GM19438 (cell line): Measurements from ENCODE around the gene DPEP3.
"Not testable (repeated sequence)": the region's sequence is repeated elsewhere in the genome, so short reads cannot be mapped to it uniquely, and the experiment has no call there.

ENCODE experiments used
- ATAC-seq: cut with Tn5 transposase; IDR thresholded peaks from one replicate; pipeline ENCODE4 v1.9.1; 2021; ENCODE audit warnings: low read depth; ENCODE audit not compliant: unreplicated experiment

Gene DPEP3, protein sequence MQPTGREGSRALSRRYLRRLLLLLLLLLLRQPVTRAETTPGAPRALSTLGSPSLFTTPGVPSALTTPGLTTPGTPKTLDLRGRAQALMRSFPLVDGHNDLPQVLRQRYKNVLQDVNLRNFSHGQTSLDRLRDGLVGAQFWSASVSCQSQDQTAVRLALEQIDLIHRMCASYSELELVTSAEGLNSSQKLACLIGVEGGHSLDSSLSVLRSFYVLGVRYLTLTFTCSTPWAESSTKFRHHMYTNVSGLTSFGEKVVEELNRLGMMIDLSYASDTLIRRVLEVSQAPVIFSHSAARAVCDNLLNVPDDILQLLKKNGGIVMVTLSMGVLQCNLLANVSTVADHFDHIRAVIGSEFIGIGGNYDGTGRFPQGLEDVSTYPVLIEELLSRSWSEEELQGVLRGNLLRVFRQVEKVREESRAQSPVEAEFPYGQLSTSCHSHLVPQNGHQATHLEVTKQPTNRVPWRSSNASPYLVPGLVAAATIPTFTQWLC

DNA sequence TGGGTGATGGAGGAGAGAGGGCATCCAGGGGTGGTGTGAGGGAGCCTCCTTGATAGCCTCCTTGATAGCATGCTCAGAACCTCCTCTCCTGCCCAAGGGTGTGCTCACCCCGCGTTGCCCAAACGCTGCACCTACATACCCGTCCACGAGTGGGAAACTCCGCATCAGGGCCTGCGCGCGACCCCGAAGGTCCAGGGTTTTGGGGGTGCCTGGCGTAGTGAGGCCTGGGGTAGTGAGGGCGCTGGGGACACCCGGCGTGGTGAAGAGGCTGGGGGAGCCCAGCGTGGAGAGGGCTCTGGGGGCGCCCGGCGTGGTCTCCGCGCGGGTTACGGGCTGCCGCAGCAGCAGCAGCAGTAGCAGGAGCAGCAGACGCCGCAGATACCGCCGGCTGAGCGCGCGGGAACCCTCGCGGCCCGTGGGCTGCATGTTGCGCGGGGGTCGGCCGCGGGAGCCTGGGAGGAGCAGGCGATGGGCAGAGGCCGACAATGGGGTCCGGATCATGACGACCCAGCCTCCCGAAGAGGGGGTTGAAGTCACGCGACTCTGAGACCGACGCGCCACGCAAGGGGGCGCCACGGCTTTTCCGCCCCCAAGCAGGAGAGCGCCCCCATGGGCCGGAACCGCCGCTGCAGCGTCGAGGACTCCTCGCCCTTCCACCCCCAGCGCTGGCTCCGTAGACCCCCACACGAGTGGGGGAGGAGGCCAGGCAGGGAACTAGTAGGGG is at the start of gene DPEP3:
DPEP3 (minus strand) TSS at position 545 of the 724 bp plus-strand sequence; CDS start at position 426, 119 bp downstream.
- ATAC-seq: no peak

DNA sequence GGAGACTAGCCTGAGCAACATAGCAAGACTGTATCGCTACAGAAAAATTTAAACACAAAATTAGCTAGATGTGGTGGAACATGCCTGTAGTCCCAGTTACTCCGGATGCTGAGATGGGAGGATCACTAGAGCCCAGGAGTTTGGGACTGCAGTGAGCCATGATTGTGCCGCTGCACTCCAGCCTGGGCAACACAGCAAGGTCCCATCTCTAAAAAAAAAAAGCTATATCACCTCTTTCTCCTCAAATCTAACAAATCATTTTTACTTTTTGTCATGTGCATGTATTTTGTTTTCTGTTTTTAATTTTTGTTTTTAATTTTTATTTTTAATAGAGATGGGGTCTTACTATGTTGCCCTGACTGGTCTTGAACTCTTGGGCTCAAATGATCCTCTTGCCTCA is 48.7 kb upstream of the DPEP3 start:
- ATAC-seq: no peak

- ATAC-seq: no peak
Measured at GRCh38 chr16:68022728-68023537, 42.6 kb upstream of the DPEP3 start, which contains the start of the genes DDX28 and DUS2. DDX28 (minus strand) TSS chr16:68023232; CDS start chr16:68023202, 30 bp downstream. DUS2 (plus strand) TSS chr16:68023284; CDS start chr16:68038024, 14,740 bp downstream.

- ATAC-seq: no peak
Measured at GRCh38 chr16:68022278-68022727, 42.0 kb upstream of the DPEP3 start.

- ATAC-seq: no peak
Measured at GRCh38 chr16:68021490-68021889, 41.2 kb upstream of the DPEP3 start.

DNA sequence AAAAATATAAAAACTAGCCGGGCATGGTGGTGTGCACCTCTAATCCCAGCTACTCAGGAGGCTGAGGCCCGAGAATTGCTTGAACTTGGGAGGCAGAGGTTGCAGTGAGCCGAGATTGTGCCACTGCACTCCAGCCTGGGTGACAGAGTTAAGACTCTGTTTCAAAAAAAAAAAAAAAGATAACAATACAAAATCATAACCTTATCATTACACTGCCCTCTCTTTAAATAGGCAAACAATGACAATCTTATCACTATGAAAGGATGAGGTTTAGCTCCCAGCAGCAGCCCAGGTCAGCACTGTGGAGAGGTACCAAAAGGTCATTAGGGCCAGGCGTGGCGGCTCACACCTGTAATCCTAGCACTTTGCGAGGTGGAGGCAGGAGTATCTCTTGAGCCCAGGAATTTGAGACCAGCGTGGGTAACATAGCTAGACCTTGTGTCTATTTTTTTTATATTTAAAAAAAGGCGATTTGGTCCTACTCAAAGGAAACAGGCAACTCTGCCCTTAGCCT is 38.9 kb upstream of the DPEP3 start:
- no peak for ATAC-seq

DNA sequence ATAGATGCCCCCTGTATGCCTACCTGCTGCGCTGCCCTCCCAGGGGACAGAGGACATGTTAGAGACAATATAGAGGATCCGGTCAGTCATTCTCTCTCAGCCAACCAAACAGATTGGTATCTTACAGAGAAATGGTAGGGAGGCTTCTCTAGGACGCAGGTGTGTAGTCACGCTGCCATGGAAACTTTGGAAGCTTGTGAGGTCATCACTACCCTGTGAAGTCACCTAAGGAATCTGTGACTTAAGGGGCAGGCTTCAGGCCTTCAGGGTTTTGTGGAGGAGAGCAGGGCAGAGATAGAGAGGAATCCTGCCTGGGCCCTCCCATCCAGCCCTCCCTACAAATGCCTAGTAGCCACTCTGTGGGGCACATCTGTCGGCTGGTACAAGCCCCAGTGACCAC is 35.4 kb upstream of the DPEP3 start, which contains the start of gene DPEP2NB:
DPEP2NB (minus strand) TSS at position 231 of the 400 bp plus-strand sequence; CDS start at position 90, 141 bp downstream.
- ATAC-seq: no peak

GRCh38 chr16:68013440-68013839 is 33.1 kb upstream of the DPEP3 start:
- no peak for ATAC-seq

DNA sequence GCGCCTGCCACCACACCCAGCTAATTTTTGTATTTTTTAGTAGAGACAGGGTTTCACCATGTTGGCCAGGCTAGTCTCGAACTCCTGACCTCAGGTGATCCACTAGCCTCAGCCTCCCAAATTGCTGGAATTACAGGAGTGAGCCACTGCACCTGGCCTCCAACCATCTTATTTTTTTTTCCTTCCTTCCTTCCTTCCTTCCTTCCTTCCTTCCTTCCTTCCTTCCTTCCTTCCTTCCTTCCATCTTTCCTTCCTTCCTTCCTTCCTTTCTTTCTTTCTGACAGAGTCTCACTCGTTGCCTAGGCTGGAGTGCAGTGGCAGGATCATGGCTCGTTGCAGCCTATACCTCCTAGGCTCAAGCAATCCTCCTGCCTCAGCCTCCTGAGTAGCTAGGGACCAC is 29.6 kb upstream of the DPEP3 start:
- not testable (repeated sequence) for ATAC-seq

GRCh38 chr16:68009157-68009735 is 28.9 kb upstream of the DPEP3 start:
- ATAC-seq: no peak

DNA sequence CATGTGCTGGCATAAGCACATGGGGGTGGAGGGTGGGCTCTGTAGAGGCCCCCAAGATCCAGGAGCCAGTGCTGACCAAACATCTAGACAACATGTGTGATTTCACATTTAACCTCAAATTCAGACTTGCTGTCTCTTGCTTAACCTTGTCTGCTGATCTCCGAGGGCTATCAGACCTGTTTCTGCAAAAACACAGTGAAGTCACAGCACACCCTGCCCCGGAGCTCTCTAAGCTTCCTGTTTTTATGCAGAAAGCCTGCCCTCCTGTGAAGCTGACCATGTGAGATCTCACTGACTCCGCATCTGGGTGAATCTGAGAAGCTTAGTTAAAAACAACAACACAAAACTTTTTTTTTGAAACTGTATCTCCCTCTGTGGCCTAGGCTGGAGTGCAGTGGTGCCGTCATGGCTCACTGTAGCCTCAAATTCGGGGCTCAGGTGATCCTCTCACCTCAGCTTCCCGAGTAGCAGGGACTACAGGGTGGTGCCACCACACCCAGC is 25.5 kb upstream of the DPEP3 start:
- ATAC-seq: no peak

GRCh38 chr16:68005211-68005610 is 24.9 kb upstream of the DPEP3 start:
- ATAC-seq: no peak

DNA sequence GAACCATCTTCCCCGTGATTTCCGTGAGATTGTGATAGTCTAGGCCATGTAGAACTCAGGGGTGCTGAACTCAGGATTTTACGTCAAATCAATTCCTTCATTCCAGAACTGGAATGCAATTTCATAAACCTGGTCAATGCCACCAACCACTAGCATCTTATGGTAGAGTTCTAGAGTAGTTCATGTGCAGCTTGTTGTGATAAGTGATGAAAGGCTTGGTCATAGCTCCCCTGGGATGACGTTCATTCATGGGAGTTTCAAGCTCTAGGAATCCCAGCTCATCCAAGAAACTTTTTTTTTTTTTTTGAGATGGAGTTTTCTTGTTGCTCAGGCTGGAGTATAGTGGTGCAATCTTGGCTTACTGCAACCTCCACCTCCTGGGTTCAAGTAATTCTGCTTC is 22.7 kb upstream of the DPEP3 start:
- no peak for ATAC-seq

GRCh38 chr16:68000450-68000849 is 20.2 kb upstream of the DPEP3 start:
- ATAC-seq: no peak

GRCh38 chr16:67999985-68000384 is 19.7 kb upstream of the DPEP3 start:
- no peak for ATAC-seq

DNA sequence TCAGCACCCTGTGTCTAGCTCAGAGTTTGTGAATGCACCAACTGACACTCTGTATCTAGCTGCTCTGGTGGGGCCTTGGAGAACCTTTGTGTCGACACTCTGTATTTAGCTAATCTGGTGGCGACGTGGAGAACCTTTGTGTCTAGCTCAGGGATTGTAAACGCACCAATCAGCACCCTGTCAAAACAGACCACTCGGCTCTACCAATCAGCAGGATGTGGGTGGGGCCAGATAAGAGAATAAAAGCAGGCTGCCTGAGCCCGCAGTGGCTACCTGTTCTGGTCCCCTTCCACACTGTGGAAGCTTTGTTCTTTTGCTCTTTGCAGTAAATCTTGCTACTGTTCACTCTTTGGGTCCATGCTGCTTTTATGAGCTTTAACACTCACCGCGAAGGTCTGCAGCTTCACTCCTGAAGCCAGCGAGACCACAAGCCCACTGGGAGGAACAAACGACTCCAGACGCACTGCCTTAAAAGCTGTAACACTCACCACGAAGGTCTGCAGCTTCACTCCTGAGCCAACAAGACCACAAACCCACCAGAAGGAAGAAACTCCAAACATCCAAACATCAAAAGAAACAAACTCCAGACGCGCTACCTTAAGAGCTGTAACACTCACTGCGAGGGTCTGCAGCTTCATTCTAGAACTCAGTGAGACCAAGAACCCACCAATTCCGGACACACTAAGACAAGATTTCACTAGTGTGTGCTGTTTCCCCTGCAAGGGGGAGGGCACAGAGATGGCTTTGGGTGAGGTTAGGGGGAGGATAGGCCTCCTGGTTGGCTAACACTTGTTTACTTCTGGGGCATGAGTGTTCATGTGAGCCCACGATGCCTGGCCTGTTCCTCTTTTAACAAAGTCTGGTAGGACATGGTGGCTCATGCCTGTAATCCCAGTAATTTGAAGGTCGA is 18.7 kb upstream of the DPEP3 start, which contains the start of gene DPEP2:
DPEP2 (minus strand) TSS at position 706 of the 910 bp plus-strand sequence. CDS start 6,272 bp downstream, outside the sequence.
- not testable (repeated sequence) for ATAC-seq

DNA sequence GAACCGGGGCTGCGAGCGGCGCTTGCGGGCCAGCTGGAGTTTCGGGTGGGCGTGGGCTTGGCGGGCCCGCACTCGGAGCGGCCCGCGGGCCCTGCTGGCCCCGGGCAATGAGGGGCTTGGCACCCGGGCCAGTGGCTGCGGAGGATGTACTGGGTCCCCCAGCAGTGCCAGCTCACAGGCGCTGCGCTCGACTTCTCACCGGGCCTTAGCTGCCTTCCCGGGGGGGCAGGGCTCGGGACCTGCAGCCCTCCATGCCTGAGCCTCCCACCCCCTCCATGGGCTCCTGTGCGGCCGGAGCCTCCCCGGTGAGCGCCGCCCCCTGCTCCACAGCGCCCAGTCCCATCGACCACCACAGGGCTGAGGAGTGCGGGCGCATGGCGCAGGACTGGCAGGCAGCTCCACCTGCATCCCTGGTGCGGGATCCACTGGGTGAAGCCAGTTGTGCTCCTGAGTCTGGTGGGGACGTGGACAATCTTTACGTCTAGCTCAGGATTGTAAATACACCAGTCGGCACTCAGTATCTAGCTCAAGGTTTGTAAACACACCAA is 18.0 kb upstream of the DPEP3 start:
- not testable (repeated sequence) for ATAC-seq

GRCh38 chr16:67996666-67997065 is 16.4 kb upstream of the DPEP3 start:
- no peak for ATAC-seq
